ENCODE measurements around the gene SHROOM1. TPM values are rescaled to one million over a fixed set of nuclear protein-coding genes. Genes with fewer than 3 reads are reported as not detected.

Gene SHROOM1
- total RNA-seq, 6 donors from 2014 or later: 7.7 to 27.6 (median 20.0) TPM

- H3K36me3 ChIP-seq: peaks cover 0 to 30% (median 8%) of the 10 kb centered on the region in 4 donors
- 80 to 83% methylated on average over 1 of the region's 1 CpG for WGBS, 2 donors
- DNase-seq (no peak), ATAC-seq (ENCODE audit: low FRiP score in 2 of 2) (no peak)
- H3K9me3 ChIP-seq: no peaks in the 10 kb centered on the region
- H3K4me1 ChIP-seq: peaks cover 14 to 39% (median 22%) of the 10 kb centered on the region in 4 donors
- H3K27me3 ChIP-seq: peaks cover 0 to 8% (median 3%) of the 10 kb centered on the region in 4 donors
- H3K27ac ChIP-seq: no peak overlapping the region
- TF ChIP-seq CTCF (IDR thresholded peaks at IDR 0.05) (no peak), POLR2A (IDR thresholded peaks at IDR 0.05) (no peak), POLR2AphosphoS5 (IDR thresholded peaks at IDR 0.05) (no peak), EP300 (IDR thresholded peaks at IDR 0.05) (no peak)
- no peak overlapping the region for H3K4me3 ChIP-seq
Observed at GRCh38 chr5:132821791-132822190, 8.7 kb downstream of the SHROOM1 start.

- WGBS, 2 donors: 91 to 100% methylated on average over 3 of the region's 3 CpGs
- no peak for TF ChIP-seq POLR2AphosphoS5 (IDR thresholded peaks at IDR 0.05)
- TF ChIP-seq POLR2A (IDR thresholded peaks at IDR 0.05): no peak
- no peak for TF ChIP-seq EP300 (IDR thresholded peaks at IDR 0.05)
- TF ChIP-seq CTCF (IDR thresholded peaks at IDR 0.05): no peak
Observed at GRCh38 chr5:132821350-132821749, 9.1 kb downstream of the SHROOM1 start.

GRCh38 chr5:132820162-132820754 lies 10.2 kb downstream of the SHROOM1 start:
- H3K9me3 ChIP-seq: no peaks in the 10 kb centered on the region
- ATAC-seq (ENCODE audit: low FRiP score in 2 of 2) (peak; percentile 86 to 93), DNase-seq (peak in 1 of 2 donors; percentile 93)
- WGBS, 2 donors: 26% methylated on average over 14 to 15 of the region's 15 CpGs
- peaks cover 0 to 4% (median under 1%) of the 10 kb centered on the region in 4 donors for H3K27me3 ChIP-seq
- no peak overlapping the region for H3K27ac ChIP-seq
- H3K4me3 ChIP-seq: no peak overlapping the region
- TF ChIP-seq EP300 (IDR thresholded peaks at IDR 0.05): no peak
- TF ChIP-seq POLR2AphosphoS5 (IDR thresholded peaks at IDR 0.05): no peak
- TF ChIP-seq CTCF (IDR thresholded peaks at IDR 0.05): peak; percentile 86 to 91 (median 89)
- TF ChIP-seq POLR2A (IDR thresholded peaks at IDR 0.05): no peak
- peaks cover 0 to 25% (median 7%) of the 10 kb centered on the region in 4 donors for H3K36me3 ChIP-seq
- H3K4me1 ChIP-seq: peaks cover 2 to 24% (median 14%) of the 10 kb centered on the region in 4 donors

More at GRCh38 chr5:132821350-132821749, 9.1 kb downstream of the SHROOM1 start:
- ATAC-seq (ENCODE audit: low FRiP score in 2 of 2): no peak
- H3K27ac ChIP-seq: no peak overlapping the region
- H3K4me1 ChIP-seq: peaks cover 12 to 35% (median 20%) of the 10 kb centered on the region in 4 donors
- peaks cover 0 to 30% (median 8%) of the 10 kb centered on the region in 4 donors for H3K36me3 ChIP-seq
- no peaks in the 10 kb centered on the region for H3K9me3 ChIP-seq
- H3K4me3 ChIP-seq: no peak overlapping the region
- DNase-seq: no peak
- H3K27me3 ChIP-seq: peaks cover 0 to 8% (median 3%) of the 10 kb centered on the region in 4 donors

- Histone ChIP-seq H3K27ac (no peak overlapping the region), H3K4me3 (no peak overlapping the region), H3K36me3 (peaks cover 0 to 17% (median 1%) of the 10 kb centered on the region in 4 donors), H3K4me1 (peaks cover 2 to 21% (median 14%) of the 10 kb centered on the region in 4 donors), H3K27me3 (peaks cover 0 to 6% (median 0%) of the 10 kb centered on the region in 4 donors), H3K9me3 (no peaks in the 10 kb centered on the region)
- DNase-seq (peak in 1 of 2 donors; percentile 61), ATAC-seq (ENCODE audit: low FRiP score in 2 of 2) (no peak)
- no peak for TF ChIP-seq POLR2AphosphoS5 (IDR thresholded peaks at IDR 0.05)
- TF ChIP-seq CTCF (IDR thresholded peaks at IDR 0.05): no peak
- TF ChIP-seq POLR2A (IDR thresholded peaks at IDR 0.05): no peak
- no peak for TF ChIP-seq EP300 (IDR thresholded peaks at IDR 0.05)
- 32 to 41% methylated on average over 26 of the region's 26 CpGs for WGBS, 2 donors
Observed at GRCh38 chr5:132819468-132819867, 11.0 kb downstream of the SHROOM1 start.
